ENCODE results near the gene ERCC2.
"Not testable (repeated sequence)": the region's sequence is repeated elsewhere in the genome, so short reads cannot be mapped to it uniquely, and the experiment has no call there.

The ERCC2 gene

DNA sequence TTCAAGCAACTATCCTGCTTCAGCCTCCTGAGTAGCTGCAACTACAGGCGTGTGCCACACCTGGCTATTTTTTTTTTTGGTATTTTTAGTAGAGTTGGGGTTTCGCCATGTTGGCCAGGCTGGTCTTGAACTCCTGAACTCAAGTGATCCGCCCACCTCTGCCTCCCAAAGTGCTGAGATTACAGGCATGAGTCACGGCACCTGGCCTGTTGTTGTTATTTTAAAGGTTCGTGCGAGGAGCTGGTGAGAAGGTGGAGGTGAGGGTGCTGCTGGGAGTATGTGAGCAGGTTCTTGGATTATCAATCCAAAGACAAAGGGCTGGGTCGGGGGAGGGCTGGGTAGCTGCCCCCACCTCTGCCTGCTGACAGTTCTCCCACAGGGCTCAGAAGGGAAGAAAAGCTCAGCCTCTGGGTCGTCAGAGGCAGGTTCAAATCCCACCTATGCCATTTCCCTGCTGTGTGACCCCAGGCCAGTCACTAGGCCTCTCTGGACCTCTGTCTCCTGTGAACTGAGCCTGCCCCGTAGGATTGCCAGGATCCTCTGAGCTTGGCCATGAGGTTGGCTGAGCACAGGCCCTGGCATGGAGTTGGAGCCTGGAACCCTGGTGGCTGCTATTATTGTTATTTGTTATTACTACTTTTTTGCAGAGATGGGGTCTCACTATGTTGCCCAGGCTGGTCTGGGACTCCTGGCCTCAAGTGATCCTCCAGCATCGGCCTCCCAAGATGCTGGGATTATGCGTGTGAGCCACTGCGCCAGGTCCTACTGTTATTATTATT, 49.2 kb downstream of the ERCC2 start:
- no peaks in the 10 kb centered on the region for H3K9me3 Mint-ChIP-seq
- DNase-seq, result no peak

GRCh38 chr19:45315304-45315703, 55.1 kb downstream of the ERCC2 start:
- Mint-ChIP-seq H3K27ac (no peak overlapping the region), H3K9me3 (no peaks in the 10 kb centered on the region), H3K27me3 (peaks cover 47% of the 10 kb centered on the region), H3K4me3 (no peak overlapping the region), H3K4me1 (no peaks in the 10 kb centered on the region), H3K36me3 (ENCODE audit: low read depth) (no peaks in the 10 kb centered on the region)
- DNase-seq (no peak), ATAC-seq (no peak)

More for the DNA sequence above, 49.2 kb downstream of the ERCC2 start:
- ATAC-seq, result no peak
- Mint-ChIP-seq H3K36me3 (ENCODE audit: low read depth) (no peaks in the 10 kb centered on the region), H3K27ac (no peak overlapping the region), H3K27me3 (peaks cover 45% of the 10 kb centered on the region), H3K4me1 (no peaks in the 10 kb centered on the region), H3K4me3 (no peak overlapping the region)

DNA sequence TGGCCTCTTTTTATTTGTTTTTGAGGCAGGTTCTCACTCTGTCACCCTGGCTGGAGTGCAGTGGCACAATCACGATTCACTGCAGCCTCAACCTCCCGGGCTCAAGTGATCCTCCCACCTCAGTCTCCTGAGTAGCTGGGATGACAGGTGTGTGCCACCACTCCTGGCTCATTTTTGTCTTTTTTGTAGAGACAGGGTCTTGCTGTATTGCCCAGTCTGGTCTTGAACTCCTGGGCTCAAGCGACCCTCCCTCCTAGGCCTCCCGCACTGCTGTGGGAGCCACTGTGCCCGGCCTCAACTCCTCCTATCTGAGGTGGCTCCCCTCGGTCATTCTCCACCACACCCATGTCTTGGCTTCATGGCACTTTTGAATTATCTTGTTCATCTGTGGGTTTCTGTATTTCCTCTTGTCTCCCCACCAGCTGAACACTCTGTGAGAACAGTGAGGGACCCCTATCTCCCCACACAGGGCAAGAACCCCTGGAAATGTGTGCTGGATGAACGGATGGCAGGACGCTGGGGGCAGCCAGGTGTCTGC, 55.6 kb downstream of the ERCC2 start:
- ATAC-seq, result no peak
- no peak overlapping the region for H3K4me3 Mint-ChIP-seq
- no peaks in the 10 kb centered on the region for H3K36me3 Mint-ChIP-seq (ENCODE audit: low read depth)
- no peak for DNase-seq
- no peaks in the 10 kb centered on the region for H3K4me1 Mint-ChIP-seq
- H3K9me3 Mint-ChIP-seq, result no peaks in the 10 kb centered on the region
- peaks cover 47% of the 10 kb centered on the region for H3K27me3 Mint-ChIP-seq
- H3K27ac Mint-ChIP-seq, result no peak overlapping the region

DNA sequence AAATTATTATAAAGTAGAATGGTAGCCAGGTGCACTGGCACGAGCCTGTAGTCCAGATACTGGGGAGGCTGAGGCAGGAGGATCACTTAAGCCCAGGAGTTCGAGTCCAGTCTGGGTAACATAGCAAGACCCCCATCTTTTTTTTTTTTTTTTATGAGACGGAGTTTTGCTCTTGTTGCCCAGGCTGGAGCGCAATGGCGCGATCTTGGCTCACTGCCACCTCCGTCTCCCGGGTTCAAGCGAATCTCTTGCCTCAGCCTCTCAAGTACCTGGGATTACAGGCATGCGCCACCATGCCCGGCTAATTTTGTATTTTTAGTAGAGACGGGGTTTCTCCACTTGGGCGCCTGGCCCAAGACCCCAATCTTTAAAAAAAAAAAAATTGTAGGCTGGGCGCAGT, 58.1 kb downstream of the ERCC2 start:
- not testable (repeated sequence) for H3K4me3 Mint-ChIP-seq; H3K9me3 Mint-ChIP-seq; H3K27ac Mint-ChIP-seq; DNase-seq; H3K36me3 Mint-ChIP-seq (ENCODE audit: low read depth); ATAC-seq; H3K4me1 Mint-ChIP-seq
- peaks cover 31% of the 10 kb centered on the region for H3K27me3 Mint-ChIP-seq

GRCh38 chr19:45311621-45312020, 58.8 kb downstream of the ERCC2 start:
- no peaks in the 10 kb centered on the region for H3K4me1 Mint-ChIP-seq
- H3K4me3 Mint-ChIP-seq, result no peak overlapping the region
- no peak overlapping the region for H3K27ac Mint-ChIP-seq
- peaks cover 26% of the 10 kb centered on the region for H3K27me3 Mint-ChIP-seq
- no peaks in the 10 kb centered on the region for H3K9me3 Mint-ChIP-seq
- ATAC-seq, result no peak
- no peak for DNase-seq
- no peaks in the 10 kb centered on the region for H3K36me3 Mint-ChIP-seq (ENCODE audit: low read depth)

GRCh38 chr19:45309322-45309721, 61.1 kb downstream of the ERCC2 start:
- not testable (repeated sequence) for H3K27ac Mint-ChIP-seq; H3K9me3 Mint-ChIP-seq; H3K4me3 Mint-ChIP-seq; DNase-seq; H3K4me1 Mint-ChIP-seq; H3K36me3 Mint-ChIP-seq (ENCODE audit: low read depth); ATAC-seq
- H3K27me3 Mint-ChIP-seq, result peaks cover 12% of the 10 kb centered on the region

- Mint-ChIP-seq H3K27me3 (no peaks in the 10 kb centered on the region), H3K4me3 (no peak overlapping the region), H3K4me1 (no peaks in the 10 kb centered on the region), H3K9me3 (no peaks in the 10 kb centered on the region), H3K36me3 (ENCODE audit: low read depth) (no peaks in the 10 kb centered on the region), H3K27ac (no peak overlapping the region)
- DNase-seq (no peak), ATAC-seq (no peak)
Observed at GRCh38 chr19:45307361-45307760, 63.0 kb downstream of the ERCC2 start.

- Mint-ChIP-seq H3K4me1 (no peaks in the 10 kb centered on the region), H3K4me3 (no peak overlapping the region), H3K27ac (no peak overlapping the region), H3K36me3 (ENCODE audit: low read depth) (no peaks in the 10 kb centered on the region), H3K27me3 (no peaks in the 10 kb centered on the region), H3K9me3 (no peaks in the 10 kb centered on the region)
- no peak for ATAC-seq
- no peak for DNase-seq
Observed at GRCh38 chr19:45306518-45307027, 63.8 kb downstream of the ERCC2 start.

DNA sequence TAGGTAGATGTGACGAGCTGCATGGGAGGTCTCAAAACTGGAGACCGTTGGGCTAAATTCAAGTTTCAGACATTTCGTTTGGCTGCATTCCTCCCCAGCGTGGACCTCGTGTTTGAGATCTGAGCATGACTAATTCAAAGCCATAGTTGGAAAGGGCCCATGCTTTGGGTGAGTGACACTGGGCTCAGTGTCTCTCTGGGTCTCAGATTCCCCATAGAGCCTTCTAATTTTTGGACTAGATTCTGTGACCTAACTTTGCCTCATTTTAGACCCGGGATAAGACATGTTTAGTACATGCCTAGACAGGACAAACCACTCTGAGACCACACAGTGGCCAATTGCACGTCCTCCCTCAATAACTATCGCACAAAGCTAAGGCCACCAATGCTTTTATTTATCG, 64.3 kb downstream of the ERCC2 start:
- DNase-seq (no peak), ATAC-seq (no peak)

GRCh38 chr19:45305421-45305820, 65.0 kb downstream of the ERCC2 start:
- no peak for DNase-seq
- ATAC-seq, result no peak
- H3K9me3 Mint-ChIP-seq, result no peaks in the 10 kb centered on the region
- H3K4me1 Mint-ChIP-seq, result no peaks in the 10 kb centered on the region
- no peaks in the 10 kb centered on the region for H3K27me3 Mint-ChIP-seq
- no peak overlapping the region for H3K4me3 Mint-ChIP-seq
- H3K36me3 Mint-ChIP-seq (ENCODE audit: low read depth), result no peaks in the 10 kb centered on the region
- H3K27ac Mint-ChIP-seq, result no peak overlapping the region

More for the DNA sequence above, 64.3 kb downstream of the ERCC2 start:
- no peak overlapping the region for H3K4me3 Mint-ChIP-seq
- H3K4me1 Mint-ChIP-seq, result no peaks in the 10 kb centered on the region
- H3K27me3 Mint-ChIP-seq, result no peaks in the 10 kb centered on the region
- no peak overlapping the region for H3K27ac Mint-ChIP-seq
- H3K9me3 Mint-ChIP-seq, result no peaks in the 10 kb centered on the region
- H3K36me3 Mint-ChIP-seq (ENCODE audit: low read depth), result no peaks in the 10 kb centered on the region

DNA sequence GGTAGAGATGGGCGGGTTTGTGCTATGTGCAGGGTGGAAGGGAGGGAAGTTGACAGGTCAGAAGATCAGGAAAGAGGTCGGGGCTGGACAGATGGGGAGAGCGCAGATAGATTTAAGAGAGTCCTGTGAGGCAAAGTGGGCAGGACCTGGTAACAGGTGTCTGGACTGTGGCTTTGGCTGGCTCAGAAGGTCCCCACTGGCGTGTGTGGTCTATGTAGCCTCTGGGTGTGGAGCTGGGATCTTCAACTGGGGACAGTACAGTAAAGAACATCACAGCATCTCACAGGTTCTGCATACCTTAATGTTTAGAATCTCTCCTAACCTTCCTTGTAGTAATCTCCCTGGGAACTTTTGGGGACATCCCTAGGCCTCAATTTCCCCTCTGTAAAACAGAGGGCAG, 65.4 kb downstream of the ERCC2 start:
- Mint-ChIP-seq H3K9me3 (no peaks in the 10 kb centered on the region), H3K27ac (no peak overlapping the region), H3K4me1 (no peaks in the 10 kb centered on the region), H3K36me3 (ENCODE audit: low read depth) (peaks cover 2% of the 10 kb centered on the region), H3K27me3 (no peaks in the 10 kb centered on the region), H3K4me3 (no peak overlapping the region)
- no peak for ATAC-seq
- DNase-seq, result no peak

- Mint-ChIP-seq H3K4me1 (no peaks in the 10 kb centered on the region), H3K27me3 (no peaks in the 10 kb centered on the region), H3K4me3 (no peak overlapping the region), H3K9me3 (no peaks in the 10 kb centered on the region), H3K36me3 (ENCODE audit: low read depth) (peaks cover 2% of the 10 kb centered on the region), H3K27ac (no peak overlapping the region)
- no peak for ATAC-seq
- DNase-seq, result no peak
Observed at GRCh38 chr19:45304141-45304926, 66.0 kb downstream of the ERCC2 start.

- Mint-ChIP-seq H3K27ac (no peak overlapping the region), H3K4me3 (no peak overlapping the region), H3K36me3 (ENCODE audit: low read depth) (peaks cover 2% of the 10 kb centered on the region), H3K9me3 (no peaks in the 10 kb centered on the region), H3K27me3 (no peaks in the 10 kb centered on the region), H3K4me1 (no peaks in the 10 kb centered on the region)
- DNase-seq (no peak), ATAC-seq (no peak)
Observed at GRCh38 chr19:45303269-45304060, 66.9 kb downstream of the ERCC2 start.

GRCh38 chr19:45302416-45302815, 68.0 kb downstream of the ERCC2 start:
- Mint-ChIP-seq H3K4me1 (no peaks in the 10 kb centered on the region), H3K27me3 (no peaks in the 10 kb centered on the region), H3K4me3 (no peak overlapping the region), H3K27ac (no peak overlapping the region), H3K9me3 (no peaks in the 10 kb centered on the region), H3K36me3 (ENCODE audit: low read depth) (peaks cover 2% of the 10 kb centered on the region)
- ATAC-seq, result no peak
- no peak for DNase-seq
